IPS-18a (cell line): Measurements from ENCODE around the gene WDR26.
"Not testable (repeated sequence)": the region's sequence is repeated elsewhere in the genome, so short reads cannot be mapped to it uniquely, and the experiment has no call there.

Experiments used
- H3K27ac ChIP-seq: one replicate; pipeline ENCODE4 v1.5.1; 2013; ENCODE audit warnings: low read length
- H3K27me3 ChIP-seq: one replicate; pipeline ENCODE4 v1.6.1; 2013; ENCODE audit warnings: mild to moderate bottlenecking, low read length; ENCODE audit not compliant: control insufficient read depth, insufficient read depth
- H3K36me3 ChIP-seq: one replicate; pipeline ENCODE4 v1.6.1; 2013; ENCODE audit warnings: low read depth, low read length; ENCODE audit not compliant: control insufficient read depth
- H3K4me1 ChIP-seq: one replicate; pipeline ENCODE4 v1.6.1; 2013; ENCODE audit warnings: low read depth, low read length; ENCODE audit not compliant: control insufficient read depth
- H3K4me3 ChIP-seq: one replicate; pipeline ENCODE4 v1.5.1; 2013; ENCODE audit warnings: low read length
- H3K9ac ChIP-seq: one replicate; pipeline ENCODE4 v1.6.1; 2013; ENCODE audit warnings: mild to moderate bottlenecking, low read length, moderate library complexity
- H3K9me3 ChIP-seq: one replicate; pipeline ENCODE4 v1.6.1; 2013; ENCODE audit warnings: low read depth, low read length; ENCODE audit not compliant: control insufficient read depth

The WDR26 gene

GRCh38 chr1:224358237-224358636 lies 76.4 kb downstream of the WDR26 start:
- peak overlapping the region; percentile 90 for H3K4me3 ChIP-seq

GRCh38 chr1:224357626-224358124 lies 76.9 kb downstream of the WDR26 start:
- Histone ChIP-seq H3K36me3 (no peaks in the 10 kb centered on the region), H3K9me3 (no peaks in the 10 kb centered on the region), H3K4me3 (peak overlapping the region; percentile 90), H3K4me1 (peaks cover 14% of the 10 kb centered on the region), H3K27ac (no peak overlapping the region), H3K9ac (peak overlapping the region; percentile 58), H3K27me3 (no peaks in the 10 kb centered on the region)

More at GRCh38 chr1:224358237-224358636, 76.4 kb downstream of the WDR26 start:
- Histone ChIP-seq H3K9me3 (no peaks in the 10 kb centered on the region), H3K36me3 (no peaks in the 10 kb centered on the region), H3K4me1 (peaks cover 14% of the 10 kb centered on the region), H3K27me3 (no peaks in the 10 kb centered on the region), H3K9ac (peak overlapping the region; percentile 58), H3K27ac (no peak overlapping the region)

GRCh38 chr1:224356685-224357625 lies 77.6 kb downstream of the WDR26 start, which contains the start of gene CNIH4:
CNIH4 (plus strand) TSS chr1:224356879; CDS start chr1:224356925, 46 bp downstream.
- Histone ChIP-seq H3K4me1 (peaks cover 14% of the 10 kb centered on the region), H3K9ac (peak within 1 kb of the TSS; percentile 58), H3K4me3 (peak within 1 kb of the TSS; percentile 90), H3K27me3 (no peaks in the 10 kb centered on the region), H3K36me3 (no peaks in the 10 kb centered on the region), H3K9me3 (no peaks in the 10 kb centered on the region), H3K27ac (no peak within 1 kb of the TSS)

- Histone ChIP-seq H3K27me3 (no peaks in the 10 kb centered on the region), H3K27ac (no peak overlapping the region), H3K4me1 (peaks cover 14% of the 10 kb centered on the region), H3K4me3 (no peak overlapping the region), H3K9me3 (no peaks in the 10 kb centered on the region), H3K9ac (no peak overlapping the region), H3K36me3 (no peaks in the 10 kb centered on the region)
These were observed 80.3 kb downstream of the WDR26 start for GRCh38 chr1:224353975-224354925.

- H3K9ac ChIP-seq, H3K9me3 ChIP-seq, H3K4me1 ChIP-seq, H3K36me3 ChIP-seq, H3K4me3 ChIP-seq, H3K27ac ChIP-seq, H3K27me3 ChIP-seq: not testable (repeated sequence)
These were observed 82.0 kb downstream of the WDR26 start for GRCh38 chr1:224352436-224353085.

GRCh38 chr1:224349716-224350115 lies 84.9 kb downstream of the WDR26 start:
- not testable (repeated sequence) for H3K36me3 ChIP-seq, H3K27ac ChIP-seq, H3K4me1 ChIP-seq, H3K9me3 ChIP-seq, H3K27me3 ChIP-seq, H3K9ac ChIP-seq, H3K4me3 ChIP-seq

- H3K9ac ChIP-seq, result no peak overlapping the region
- H3K9me3 ChIP-seq, result peaks cover 9% of the 10 kb centered on the region
- H3K4me3 ChIP-seq, result no peak overlapping the region
- H3K4me1 ChIP-seq, result no peaks in the 10 kb centered on the region
- H3K27ac ChIP-seq, result no peak overlapping the region
- no peaks in the 10 kb centered on the region for H3K27me3 ChIP-seq
- H3K36me3 ChIP-seq, result no peaks in the 10 kb centered on the region
These were observed 86.5 kb downstream of the WDR26 start for GRCh38 chr1:224348137-224348536.

- H3K36me3 ChIP-seq, result no peaks in the 10 kb centered on the region
- H3K27me3 ChIP-seq, result no peaks in the 10 kb centered on the region
- H3K9ac ChIP-seq, result no peak overlapping the region
- H3K27ac ChIP-seq, result no peak overlapping the region
- H3K9me3 ChIP-seq, result peaks cover 14% of the 10 kb centered on the region
- peaks cover 7% of the 10 kb centered on the region for H3K4me1 ChIP-seq
- H3K4me3 ChIP-seq, result no peak overlapping the region
These were observed 90.9 kb downstream of the WDR26 start for GRCh38 chr1:224343679-224344078.

GRCh38 chr1:224340453-224341384 lies 93.9 kb downstream of the WDR26 start:
- H3K9ac ChIP-seq, result peak overlapping the region; percentile 64
- H3K9me3 ChIP-seq, result peaks cover 14% of the 10 kb centered on the region
- not testable (repeated sequence) for H3K4me1 ChIP-seq, H3K36me3 ChIP-seq, H3K27me3 ChIP-seq
- H3K27ac ChIP-seq, result peak overlapping the region; percentile 49
- peak overlapping the region; percentile 54 for H3K4me3 ChIP-seq

- Histone ChIP-seq H3K4me1 (peaks cover 7% of the 10 kb centered on the region), H3K9ac (peak overlapping the region; percentile 41), H3K36me3 (no peaks in the 10 kb centered on the region), H3K4me3 (no peak overlapping the region), H3K9me3 (peaks cover 14% of the 10 kb centered on the region), H3K27ac (peak overlapping the region; percentile 76), H3K27me3 (no peaks in the 10 kb centered on the region)
These were observed 95.1 kb downstream of the WDR26 start for GRCh38 chr1:224339442-224340033.
